ENCODE measurements around the gene KCNQ5. TPM values are rescaled to one million over a fixed set of nuclear protein-coding genes. Genes with fewer than 3 reads are reported as not detected.

Gene KCNQ5
- total RNA-seq, 1 experiment from 2014 or later: 0.07 TPM

DNA sequence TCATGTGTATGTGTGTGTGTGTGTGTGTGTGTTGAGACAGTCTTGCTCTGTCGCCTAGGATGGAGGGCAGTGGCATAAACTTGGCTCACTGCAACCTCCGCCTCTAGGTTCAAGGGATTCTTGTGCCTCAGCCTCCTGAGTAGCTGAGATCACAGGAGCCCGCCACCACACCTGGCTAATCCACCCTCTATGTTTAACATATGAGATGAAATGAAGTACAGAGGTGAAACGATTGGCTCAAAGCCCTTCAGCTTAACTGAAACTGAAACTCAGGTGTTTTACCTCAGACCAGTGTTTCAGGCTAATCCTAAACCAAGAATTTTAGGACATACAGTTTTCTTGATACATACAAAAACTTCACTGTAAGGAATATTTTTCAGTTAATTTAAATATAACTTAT, 167.3 kb downstream of the KCNQ5 start:
- DNase-seq: no peak
- 0 out of 4 replicates have a peak, but pooled peaks cover 0 to 6% of the 10 kb centered on the region in 2 experiments for H3K4me1 Mint-ChIP-seq
- Histone ChIP-seq H2AFZ (ENCODE audit: low read length) (no peak overlapping the region), H2BK120ac (ENCODE audit: low read depth, low read length, poor library complexity, severe bottlenecking) (no peak overlapping the region), H2BK12ac (ENCODE audit: insufficient read length, low read depth, low read length) (no peak overlapping the region), H3K4me2 (ENCODE audit: insufficient read depth, insufficient read length, low read length) (no peak overlapping the region), H3K23me2 (ENCODE audit: insufficient read length, low read depth, low read length, poor library complexity, severe bottlenecking) (no peaks in the 10 kb centered on the region), H3T11ph (ENCODE audit: low read length) (no peak overlapping the region), H3K27me3 (ENCODE audit: insufficient read depth, low read length) (no peaks in the 10 kb centered on the region), H3K18ac (ENCODE audit: insufficient read length, low read depth, low read length) (no peak overlapping the region), H3K23ac (ENCODE audit: insufficient read length, low read depth, low read length) (no peak overlapping the region), H2AK5ac (ENCODE audit: insufficient read length, low read length) (no peak overlapping the region), H4K5ac (ENCODE audit: insufficient read length, low read depth, low read length) (no peak overlapping the region), H3K27ac (ENCODE audit: insufficient read length, low read depth, low read length) (no peak overlapping the region), H3K9ac (ENCODE audit: extremely low read depth, insufficient read length, low read length) (no peak overlapping the region), H3K79me1 (ENCODE audit: insufficient read depth, low read depth, low read length, poor library complexity, severe bottlenecking) (no peaks in the 10 kb centered on the region), H2BK5ac (ENCODE audit: insufficient read length, low read length) (no peak overlapping the region), H3K4ac (ENCODE audit: low read depth, low read length) (no peak overlapping the region), H4K20me1 (ENCODE audit: control insufficient read depth, insufficient read depth, insufficient read length) (no peaks in the 10 kb centered on the region), H4K8ac (replicated peaks; ENCODE audit: insufficient read length, low read depth, low read length) (no peak overlapping the region), H3K79me2 (ENCODE audit: insufficient read depth, low read length) (no peaks in the 10 kb centered on the region), H3K56ac (ENCODE audit: insufficient read length, low read depth, low read length) (no peak overlapping the region), H3K14ac (ENCODE audit: insufficient read depth, low read length) (no peak overlapping the region), H3K4me1 (ENCODE audit: insufficient read depth, low read length) (no peaks in the 10 kb centered on the region; the same call in 1 of the 2 replicates), H3K9me3 (ENCODE audit: control insufficient read depth, low read depth, low read length) (no peaks in the 10 kb centered on the region), H2BK15ac (ENCODE audit: low read depth, low read length) (no peak overlapping the region), H4K91ac (ENCODE audit: insufficient read length, low read depth, low read length) (no peak overlapping the region), H2BK20ac (ENCODE audit: low read depth, low read length, poor library complexity, severe bottlenecking) (no peak overlapping the region)
- no CpG with 5 or more reads among the region's 4 CpGs for WGBS (ENCODE audit: extremely low coverage, insufficient read length, low lambda C conversion rate)
- no peaks in the 10 kb centered on the region for H3K27me3 Mint-ChIP-seq (ENCODE audit: low read depth)
- H3K36me3 Mint-ChIP-seq (ENCODE audit: insufficient read depth in 1 of 3, low read depth in 3 of 3): no peaks in the 10 kb centered on the region
- TF ChIP-seq, protein P1, sequence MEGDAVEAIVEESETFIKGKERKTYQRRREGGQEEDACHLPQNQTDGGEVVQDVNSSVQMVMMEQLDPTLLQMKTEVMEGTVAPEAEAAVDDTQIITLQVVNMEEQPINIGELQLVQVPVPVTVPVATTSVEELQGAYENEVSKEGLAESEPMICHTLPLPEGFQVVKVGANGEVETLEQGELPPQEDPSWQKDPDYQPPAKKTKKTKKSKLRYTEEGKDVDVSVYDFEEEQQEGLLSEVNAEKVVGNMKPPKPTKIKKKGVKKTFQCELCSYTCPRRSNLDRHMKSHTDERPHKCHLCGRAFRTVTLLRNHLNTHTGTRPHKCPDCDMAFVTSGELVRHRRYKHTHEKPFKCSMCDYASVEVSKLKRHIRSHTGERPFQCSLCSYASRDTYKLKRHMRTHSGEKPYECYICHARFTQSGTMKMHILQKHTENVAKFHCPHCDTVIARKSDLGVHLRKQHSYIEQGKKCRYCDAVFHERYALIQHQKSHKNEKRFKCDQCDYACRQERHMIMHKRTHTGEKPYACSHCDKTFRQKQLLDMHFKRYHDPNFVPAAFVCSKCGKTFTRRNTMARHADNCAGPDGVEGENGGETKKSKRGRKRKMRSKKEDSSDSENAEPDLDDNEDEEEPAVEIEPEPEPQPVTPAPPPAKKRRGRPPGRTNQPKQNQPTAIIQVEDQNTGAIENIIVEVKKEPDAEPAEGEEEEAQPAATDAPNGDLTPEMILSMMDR (conservative IDR thresholded peaks at IDR 0.05): no peak
- H3K27ac Mint-ChIP-seq: no peak overlapping the region
- H3K4me3 Mint-ChIP-seq: no peak overlapping the region
- H3K9me3 Mint-ChIP-seq: no peaks in the 10 kb centered on the region

Measured in H9 (cell line).